ENCODE measurements around the gene ANO10. TPM values are rescaled to one million over a fixed set of nuclear protein-coding genes. Genes with fewer than 3 reads are reported as not detected.

ANO10 gene
- total RNA-seq, 4 donors from 2014 or later = 28.0 to 41.8 (median 33.9) TPM

DNA sequence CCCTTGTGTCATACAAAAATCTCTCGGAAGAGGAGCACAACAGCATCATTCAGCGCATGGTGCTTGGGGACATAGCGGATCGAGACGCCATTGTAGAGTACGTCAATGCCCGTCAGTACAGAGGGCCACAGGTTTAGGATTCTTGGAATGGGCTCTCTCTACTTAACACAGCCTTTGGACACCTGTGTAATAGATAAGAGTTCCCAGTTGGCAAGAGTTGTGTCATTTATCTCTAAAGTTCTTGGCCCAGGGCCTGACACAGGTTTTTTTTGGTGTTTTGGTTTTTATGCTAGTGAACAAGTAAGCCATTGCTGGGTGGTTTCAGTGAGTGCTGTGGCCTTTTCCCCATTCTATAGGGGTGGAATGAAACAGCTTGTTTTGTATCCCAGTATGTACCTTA is 281.4 kb downstream of the ANO10 start:
- no peak for TF ChIP-seq CTCF (IDR thresholded peaks at IDR 0.05; ENCODE audit: low read depth)

DNA sequence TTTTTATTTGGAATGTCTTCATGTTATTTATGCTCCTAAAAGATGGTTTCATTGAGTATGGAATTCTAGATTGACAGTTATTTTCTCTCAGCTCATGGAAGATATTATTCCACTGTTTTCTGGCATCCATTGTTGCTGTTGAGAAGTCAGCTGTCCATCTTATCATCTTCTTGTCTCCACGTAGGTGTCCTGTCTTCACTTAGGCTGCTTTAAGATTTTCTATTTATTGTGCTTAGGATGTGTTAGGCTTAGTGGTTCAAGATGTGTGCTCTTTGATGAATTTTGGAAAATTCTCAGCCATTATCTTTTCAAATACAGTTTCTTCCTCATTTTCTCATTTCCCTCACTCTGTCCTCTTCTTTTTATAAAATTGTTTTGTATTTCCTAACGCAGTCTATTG is 283.5 kb downstream of the ANO10 start:
- no peak for TF ChIP-seq CTCF (IDR thresholded peaks at IDR 0.05; ENCODE audit: low read depth)

DNA sequence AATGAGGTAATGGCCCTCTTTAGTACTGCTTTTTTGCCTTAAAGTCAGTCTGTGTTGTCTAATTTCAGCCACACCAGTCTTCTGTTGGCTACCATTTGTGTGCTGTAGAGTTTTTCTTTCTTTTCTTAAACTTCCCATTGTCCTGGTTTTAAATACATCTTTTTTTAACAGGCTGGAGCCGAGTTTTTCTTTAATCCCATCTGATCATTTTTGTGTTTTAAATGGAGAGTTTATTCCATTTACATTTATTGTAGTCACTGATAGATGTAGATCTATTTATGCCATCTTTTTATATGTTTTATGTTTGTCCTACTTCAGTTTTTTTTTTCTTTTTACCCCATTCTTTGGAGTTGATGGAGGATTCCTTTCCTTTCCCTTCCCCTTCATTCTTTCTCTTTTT is 286.0 kb downstream of the ANO10 start:
- TF ChIP-seq CTCF (IDR thresholded peaks at IDR 0.05; ENCODE audit: low read depth) = no peak

GRCh38 chr3:43334976-43335375 is 286.8 kb downstream of the ANO10 start:
- no peak for TF ChIP-seq CTCF (IDR thresholded peaks at IDR 0.05; ENCODE audit: low read depth)

DNA sequence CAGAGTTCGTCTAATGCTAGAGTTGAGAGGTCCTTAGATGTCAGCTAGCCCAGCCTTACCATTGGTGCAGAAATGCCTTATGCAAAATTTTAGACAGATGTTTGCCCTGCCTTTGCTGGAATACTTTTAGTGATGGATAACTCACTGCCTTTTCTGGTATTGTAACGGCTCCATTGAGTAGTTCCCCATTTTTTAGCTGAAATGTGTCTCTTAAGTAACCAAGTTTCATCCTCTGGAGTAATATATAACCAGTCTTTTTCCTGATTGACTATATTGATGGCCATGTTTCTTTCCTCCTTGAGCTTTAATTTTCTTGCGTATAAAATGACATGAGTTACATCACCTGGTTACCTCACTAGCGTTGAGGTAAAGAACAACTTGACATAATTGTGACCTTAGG is 290.4 kb downstream of the ANO10 start:
- no peak for TF ChIP-seq CTCF (IDR thresholded peaks at IDR 0.05; ENCODE audit: low read depth)

DNA sequence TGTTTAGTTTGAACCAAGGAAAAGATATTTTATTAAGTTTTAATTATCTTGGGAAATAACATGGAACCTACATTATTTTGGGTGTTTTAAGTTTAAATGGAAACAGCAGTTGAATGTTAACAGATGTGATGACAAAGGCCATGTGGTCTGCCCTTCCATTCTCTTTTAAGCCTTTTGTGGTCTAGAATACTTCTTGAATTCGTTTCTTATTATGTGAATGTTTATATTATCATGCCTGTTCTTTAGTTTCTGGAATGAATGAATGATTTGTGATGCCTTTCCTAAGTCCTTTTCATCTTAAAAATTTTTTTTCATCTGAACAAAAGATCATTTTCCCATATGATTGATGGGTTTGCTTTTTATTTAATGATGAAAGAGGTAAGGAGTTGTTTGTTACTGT is 290.8 kb downstream of the ANO10 start:
- TF ChIP-seq CTCF (IDR thresholded peaks at IDR 0.05; ENCODE audit: low read depth) = no peak

DNA sequence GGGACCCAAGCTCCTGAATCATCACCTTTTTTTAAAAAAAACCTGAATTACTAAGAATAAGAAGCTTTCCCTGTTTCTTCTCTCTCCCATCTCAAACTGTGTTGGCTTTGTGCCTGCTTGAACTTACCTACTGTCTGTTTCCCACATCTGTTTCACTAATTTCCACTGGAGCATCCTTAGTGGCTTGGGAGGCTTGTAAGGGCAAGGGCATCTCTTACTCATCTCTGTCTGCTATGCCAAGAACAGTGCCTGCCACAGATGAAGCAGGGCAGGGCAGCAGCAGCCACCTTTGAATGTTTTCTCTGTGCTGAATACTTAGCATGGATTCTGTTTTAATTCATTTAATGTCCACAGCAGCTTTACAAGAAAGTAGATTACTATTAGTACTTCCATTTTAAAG is 293.2 kb downstream of the ANO10 start:
- TF ChIP-seq CTCF (IDR thresholded peaks at IDR 0.05; ENCODE audit: low read depth) = no peak

GRCh38 chr3:43327582-43327979 is 294.2 kb downstream of the ANO10 start:
- TF ChIP-seq CTCF (IDR thresholded peaks at IDR 0.05; ENCODE audit: low read depth) = no peak

All from subcutaneous adipose tissue (tissue), 4 donors.